Fibroblast of lung (primary cell): ENCODE results near the gene RNF148.

ENCODE experiments used
- EZH2 ChIP-seq: IDR thresholded peaks from 2 replicates; pipeline ENCODE4 v1.5.1; 2012; ENCODE audit warnings: low read length, control low read depth, mild to moderate bottlenecking; ENCODE audit errors: missing control alignments
- TF ChIP-seq, protein P1 (sequence below), 2 donors: IDR thresholded peaks in 1 of 2; conservative IDR thresholded peaks in 1 of 2; 1 replicate in 1 of 2; 2 replicates in 1 of 2; pipeline ENCODE4 v1.5.1; 2011 to 2012; ENCODE audit warnings: low read length in 2 of 2, control low read depth in 1 of 2, inconsistent platforms in 1 of 2, low read depth in 1 of 2, mild to moderate bottlenecking in 1 of 2

DNA sequence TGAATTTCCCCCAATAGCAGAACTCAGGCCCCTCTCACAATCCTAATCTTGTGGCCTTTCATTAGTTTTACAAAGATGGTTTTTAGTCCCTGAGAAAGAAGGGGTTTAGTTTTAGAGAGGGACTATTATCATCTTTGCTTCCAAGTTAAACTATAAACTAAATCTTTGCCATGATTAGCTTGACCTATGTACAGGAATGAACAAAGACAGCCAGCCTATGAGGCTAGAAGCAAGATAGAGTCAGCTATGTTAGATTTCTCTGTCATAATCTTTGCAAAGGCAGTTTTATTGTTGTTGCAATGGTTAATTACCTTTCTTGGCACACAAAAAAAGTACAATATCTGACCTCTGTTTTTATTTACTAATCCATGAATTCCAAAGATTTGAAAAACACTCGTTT lies 22.9 kb downstream of the RNF148 start:
- TF ChIP-seq, protein P1, sequence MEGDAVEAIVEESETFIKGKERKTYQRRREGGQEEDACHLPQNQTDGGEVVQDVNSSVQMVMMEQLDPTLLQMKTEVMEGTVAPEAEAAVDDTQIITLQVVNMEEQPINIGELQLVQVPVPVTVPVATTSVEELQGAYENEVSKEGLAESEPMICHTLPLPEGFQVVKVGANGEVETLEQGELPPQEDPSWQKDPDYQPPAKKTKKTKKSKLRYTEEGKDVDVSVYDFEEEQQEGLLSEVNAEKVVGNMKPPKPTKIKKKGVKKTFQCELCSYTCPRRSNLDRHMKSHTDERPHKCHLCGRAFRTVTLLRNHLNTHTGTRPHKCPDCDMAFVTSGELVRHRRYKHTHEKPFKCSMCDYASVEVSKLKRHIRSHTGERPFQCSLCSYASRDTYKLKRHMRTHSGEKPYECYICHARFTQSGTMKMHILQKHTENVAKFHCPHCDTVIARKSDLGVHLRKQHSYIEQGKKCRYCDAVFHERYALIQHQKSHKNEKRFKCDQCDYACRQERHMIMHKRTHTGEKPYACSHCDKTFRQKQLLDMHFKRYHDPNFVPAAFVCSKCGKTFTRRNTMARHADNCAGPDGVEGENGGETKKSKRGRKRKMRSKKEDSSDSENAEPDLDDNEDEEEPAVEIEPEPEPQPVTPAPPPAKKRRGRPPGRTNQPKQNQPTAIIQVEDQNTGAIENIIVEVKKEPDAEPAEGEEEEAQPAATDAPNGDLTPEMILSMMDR (conservative IDR thresholded peaks at IDR 0.05 in 1 of 2, IDR thresholded peaks at IDR 0.05 in 1 of 2; ENCODE audit: low read depth in 1 of 2, low read length in 2 of 2) = no peak
- TF ChIP-seq EZH2 = no peak
